HG03521 (cell line): ENCODE data around the gene ACOT4.
"Not testable (repeated sequence)": the region's sequence is repeated elsewhere in the genome, so short reads cannot be mapped to it uniquely, and the experiment has no call there.

ENCODE experiments used
- ATAC-seq: cut with Tn5 transposase; IDR thresholded peaks from one replicate; pipeline ENCODE4 v1.9.1; 2021; ENCODE audit warnings: mild to moderate bottlenecking, moderate library complexity; ENCODE audit not compliant: unreplicated experiment

ACOT4 gene, protein sequence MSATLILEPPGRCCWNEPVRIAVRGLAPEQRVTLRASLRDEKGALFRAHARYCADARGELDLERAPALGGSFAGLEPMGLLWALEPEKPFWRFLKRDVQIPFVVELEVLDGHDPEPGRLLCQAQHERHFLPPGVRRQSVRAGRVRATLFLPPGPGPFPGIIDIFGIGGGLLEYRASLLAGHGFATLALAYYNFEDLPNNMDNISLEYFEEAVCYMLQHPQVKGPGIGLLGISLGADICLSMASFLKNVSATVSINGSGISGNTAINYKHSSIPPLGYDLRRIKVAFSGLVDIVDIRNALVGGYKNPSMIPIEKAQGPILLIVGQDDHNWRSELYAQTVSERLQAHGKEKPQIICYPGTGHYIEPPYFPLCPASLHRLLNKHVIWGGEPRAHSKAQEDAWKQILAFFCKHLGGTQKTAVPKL

DNA sequence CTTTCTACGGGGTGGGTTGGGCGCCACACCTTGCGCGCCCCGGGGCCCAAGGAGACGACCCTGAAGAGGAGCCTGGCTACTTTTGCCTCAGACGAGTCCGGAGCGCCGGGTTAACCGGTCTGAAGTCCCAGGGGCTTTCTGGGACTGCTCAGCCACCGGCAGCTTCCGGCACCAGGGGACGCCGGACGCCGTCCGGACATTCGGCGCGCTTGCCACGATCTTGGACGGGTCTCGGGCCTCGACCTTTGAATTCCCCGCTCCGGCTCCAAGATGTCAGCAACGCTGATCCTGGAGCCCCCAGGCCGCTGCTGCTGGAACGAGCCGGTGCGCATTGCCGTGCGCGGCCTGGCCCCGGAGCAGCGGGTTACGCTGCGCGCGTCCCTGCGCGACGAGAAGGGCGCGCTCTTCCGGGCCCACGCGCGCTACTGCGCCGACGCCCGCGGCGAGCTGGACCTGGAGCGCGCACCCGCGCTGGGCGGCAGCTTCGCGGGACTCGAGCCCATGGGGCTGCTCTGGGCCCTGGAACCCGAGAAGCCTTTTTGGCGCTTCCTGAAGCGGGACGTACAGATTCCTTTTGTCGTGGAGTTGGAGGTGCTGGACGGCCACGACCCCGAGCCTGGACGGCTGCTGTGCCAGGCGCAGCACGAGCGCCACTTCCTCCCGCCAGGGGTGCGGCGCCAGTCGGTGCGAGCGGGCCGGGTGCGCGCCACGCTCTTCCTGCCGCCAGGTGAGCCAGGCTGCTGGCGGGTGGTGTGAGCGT, at the start of gene ACOT4:
TSS of gene ACOT4 (plus strand) at position 184 of the 760 bp plus-strand sequence. CDS start at position 271, 87 bp downstream.
- no peak for ATAC-seq

DNA sequence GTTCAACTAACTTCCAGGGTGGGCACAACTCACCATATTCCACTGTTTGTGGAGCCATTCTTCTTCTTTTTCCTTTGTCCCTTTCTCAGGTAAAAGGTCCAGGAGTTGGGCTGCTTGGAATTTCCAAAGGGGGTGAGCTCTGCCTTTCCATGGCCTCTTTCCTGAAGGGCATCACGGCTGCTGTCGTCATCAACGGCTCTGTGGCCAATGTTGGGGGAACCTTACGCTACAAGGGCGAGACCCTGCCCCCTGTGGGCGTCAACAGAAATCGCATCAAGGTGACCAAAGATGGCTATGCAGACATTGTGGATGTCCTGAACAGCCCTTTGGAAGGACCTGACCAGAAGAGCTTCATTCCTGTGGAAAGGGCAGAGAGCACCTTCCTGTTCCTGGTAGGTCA, 48.7 kb upstream of the ACOT4 start:
- not testable (repeated sequence) for ATAC-seq

DNA sequence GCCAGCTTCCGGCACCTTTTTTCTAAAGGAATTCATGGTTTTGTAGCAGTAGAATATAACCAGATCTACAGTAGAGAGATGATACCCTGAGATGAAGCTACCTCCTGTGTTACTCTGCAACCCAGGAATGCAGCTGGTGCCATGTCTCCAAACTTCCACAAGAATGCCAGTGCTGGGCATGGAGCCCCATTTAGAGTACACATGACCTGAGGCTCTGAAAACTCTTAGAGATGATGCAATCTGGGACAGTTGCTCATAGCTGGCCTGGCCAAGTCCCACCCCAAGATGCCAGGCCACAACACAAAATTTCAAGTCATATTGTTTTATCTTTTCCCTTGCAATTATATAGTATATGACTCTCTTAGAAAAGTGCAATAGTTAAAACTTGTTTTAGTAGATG, 46.3 kb upstream of the ACOT4 start:
- not testable (repeated sequence) for ATAC-seq

DNA sequence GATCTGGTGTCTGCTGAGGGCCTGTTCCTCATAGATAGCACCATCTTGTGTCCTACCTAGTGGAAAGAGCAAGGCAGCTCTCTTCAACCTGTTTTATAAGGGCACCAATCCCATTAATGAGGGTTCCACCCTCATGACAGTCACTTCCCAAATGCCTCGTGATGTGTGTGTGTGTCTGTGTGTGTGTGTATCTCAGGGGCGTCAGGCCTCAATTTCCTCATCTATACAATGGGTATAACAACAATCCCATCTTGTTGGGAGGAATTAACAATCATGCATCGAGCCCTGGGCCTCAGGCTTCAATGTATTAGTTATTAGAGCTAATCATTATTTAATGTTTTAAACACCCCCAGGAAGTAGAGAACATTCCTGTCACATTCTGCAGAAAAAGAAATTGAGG, 42.6 kb upstream of the ACOT4 start:
- not testable (repeated sequence) for ATAC-seq

DNA sequence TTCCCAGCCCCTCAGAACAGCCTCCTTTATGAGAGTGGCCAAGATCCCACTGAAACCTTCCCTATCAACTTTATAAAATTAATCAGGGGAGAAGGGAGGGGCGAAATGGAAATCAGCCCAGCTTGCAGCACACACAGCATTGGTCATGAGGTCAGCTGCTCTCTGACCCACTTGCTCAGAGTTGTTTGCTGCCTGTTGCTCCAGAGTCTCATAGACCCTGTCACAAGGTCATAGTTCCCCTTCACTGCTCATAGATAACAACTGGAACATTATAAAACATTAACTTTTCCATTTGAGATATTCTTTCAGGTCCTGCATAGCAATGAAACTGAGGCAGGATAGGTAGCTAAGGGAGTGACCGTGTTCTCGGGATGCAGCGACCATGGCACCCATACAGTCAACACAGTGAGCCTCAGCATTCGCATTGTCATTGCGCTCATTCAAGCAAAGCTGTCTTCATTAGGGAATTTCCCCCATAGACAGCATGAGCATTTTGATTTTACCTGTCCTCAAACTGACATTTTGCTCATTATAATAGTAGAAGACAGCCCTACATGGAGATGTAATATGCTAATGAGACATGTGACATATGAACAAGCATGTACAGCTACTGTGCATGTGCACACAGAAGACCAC, 41.7 kb upstream of the ACOT4 start:
- ATAC-seq = not testable (repeated sequence)

DNA sequence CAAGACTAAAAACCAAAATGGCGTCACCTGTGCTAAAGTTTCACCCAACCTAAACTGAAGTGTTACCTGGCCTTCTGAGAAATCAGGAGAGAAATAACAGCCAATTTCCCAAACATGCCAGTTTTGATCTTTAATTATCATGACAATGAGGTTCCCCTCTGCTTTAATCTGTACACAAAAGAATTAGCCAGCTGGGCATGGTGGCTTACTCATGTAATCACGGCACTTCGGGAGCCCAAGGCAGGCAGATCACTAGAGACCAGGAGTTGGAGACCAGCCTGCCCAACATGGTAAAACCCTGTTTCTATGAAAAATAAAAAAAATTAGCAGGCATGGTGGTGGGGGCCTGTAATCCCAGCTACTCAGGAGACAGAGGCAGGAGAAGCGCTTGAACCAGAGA, 37.8 kb upstream of the ACOT4 start:
- no peak for ATAC-seq

DNA sequence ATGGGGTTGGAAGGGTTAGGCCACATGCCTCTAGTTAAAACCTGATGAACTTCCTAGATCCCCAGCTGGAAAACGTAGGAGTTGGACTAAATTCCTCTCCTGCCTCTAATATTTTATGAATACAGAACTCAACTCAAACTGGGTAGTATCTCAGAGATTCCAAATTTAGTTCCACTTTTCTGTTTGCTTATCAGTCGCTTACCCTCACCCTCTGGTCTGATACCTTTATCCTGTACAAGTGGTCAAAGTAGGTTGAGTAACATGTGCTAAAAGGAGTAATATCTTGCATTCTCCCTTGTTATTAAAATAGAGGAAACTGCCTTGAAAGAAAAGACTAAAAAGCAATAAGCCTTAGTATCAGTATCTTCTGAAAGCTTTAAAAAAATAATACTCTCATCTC, 34.5 kb upstream of the ACOT4 start:
- ATAC-seq = not testable (repeated sequence)

DNA sequence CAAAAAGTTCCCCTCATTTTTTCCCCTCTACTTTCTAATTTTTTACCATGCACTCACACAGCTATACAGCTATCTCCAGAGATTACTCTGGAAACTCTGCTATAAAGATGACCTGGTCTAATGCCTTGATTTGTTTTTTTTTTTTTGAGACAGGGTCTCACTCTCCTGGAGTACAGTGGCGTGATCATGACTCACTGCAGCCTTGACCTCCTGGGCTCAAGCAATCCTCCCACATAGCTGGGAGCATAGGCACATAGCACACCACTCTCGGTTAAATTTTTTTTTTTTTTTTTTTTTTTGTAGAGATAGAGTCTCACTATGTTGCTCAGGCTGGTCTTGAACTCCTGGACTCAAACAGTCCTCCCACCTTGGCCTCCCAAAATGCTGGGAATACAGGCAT, 33.4 kb upstream of the ACOT4 start:
- ATAC-seq = not testable (repeated sequence)

DNA sequence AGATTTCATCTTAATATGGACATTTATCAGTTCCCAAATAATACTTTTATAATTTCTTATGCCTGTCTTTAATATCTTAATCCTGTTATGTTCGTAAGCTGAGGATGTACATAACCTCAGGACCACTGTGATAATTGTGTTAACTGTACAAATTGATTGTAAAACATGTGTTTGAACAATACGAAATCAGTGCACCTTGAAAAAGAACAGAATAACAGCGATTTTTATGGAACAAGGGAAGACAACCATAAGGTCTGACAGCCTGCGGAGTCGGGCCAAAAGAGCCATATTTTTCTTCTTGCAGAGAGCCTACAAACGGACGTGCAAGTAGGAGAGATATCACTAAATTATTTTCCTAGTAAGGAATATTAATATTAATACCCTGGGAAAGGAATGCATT, 29.4 kb upstream of the ACOT4 start:
- ATAC-seq = not testable (repeated sequence)

DNA sequence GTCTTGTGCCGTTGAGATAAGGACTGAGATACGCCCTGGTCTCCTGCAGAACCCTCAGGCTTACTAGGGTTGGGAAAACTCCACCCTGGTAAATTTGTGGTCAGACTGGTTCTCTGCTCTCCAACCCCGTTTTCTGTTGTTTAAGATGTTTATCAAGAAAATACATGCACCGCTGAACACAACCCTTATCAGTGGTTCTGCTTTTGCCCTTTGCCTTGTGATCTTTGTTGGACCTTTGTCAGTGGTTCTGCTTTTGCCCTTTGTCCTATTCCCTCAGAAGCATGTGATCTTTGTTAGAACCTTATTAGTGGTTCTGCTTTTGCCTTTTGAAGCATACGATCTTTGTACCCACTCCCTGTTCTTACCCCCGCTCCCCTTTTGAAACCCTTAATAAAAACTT, 29.0 kb upstream of the ACOT4 start:
- not testable (repeated sequence) for ATAC-seq

DNA sequence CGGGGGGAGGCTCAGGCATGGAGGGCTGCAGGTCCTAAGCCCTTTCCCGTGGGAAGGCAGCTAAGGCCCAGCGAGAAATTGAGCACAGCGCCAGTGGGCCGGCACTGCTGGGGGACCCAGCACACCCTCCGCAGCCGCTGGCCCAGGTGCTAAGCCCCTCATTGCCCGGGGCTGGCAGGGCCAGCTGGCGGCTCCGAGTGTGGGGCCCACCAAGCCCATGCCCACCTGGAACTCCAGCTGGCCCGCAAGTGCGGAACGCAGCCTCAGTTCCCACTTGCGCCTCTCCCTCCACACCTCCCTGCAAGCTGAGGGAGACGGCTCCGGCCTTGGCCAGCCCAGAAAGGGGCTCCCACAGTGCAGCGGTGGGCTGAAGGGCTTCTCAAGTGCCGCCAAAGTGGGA, 25.2 kb upstream of the ACOT4 start:
- not testable (repeated sequence) for ATAC-seq

DNA sequence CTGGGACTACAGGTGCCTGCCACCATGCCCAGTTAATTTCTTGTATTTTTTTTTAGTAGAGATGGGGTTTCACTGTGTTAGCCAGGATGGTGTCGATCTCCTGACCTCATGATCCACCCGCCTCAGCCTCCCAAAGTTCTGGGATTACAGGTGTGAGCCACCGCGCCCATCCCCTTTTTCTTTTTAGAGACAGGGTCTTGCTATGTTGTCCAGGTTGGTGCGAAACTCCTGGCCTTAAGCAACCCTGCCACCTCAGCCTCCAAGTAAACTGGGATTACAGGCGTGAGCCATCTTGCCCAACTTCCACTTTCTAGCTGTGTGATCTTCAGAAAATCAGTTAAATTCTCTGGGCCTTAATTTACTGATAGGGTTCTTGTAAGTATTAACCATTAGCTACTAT, 24.7 kb upstream of the ACOT4 start:
- ATAC-seq = not testable (repeated sequence)

DNA sequence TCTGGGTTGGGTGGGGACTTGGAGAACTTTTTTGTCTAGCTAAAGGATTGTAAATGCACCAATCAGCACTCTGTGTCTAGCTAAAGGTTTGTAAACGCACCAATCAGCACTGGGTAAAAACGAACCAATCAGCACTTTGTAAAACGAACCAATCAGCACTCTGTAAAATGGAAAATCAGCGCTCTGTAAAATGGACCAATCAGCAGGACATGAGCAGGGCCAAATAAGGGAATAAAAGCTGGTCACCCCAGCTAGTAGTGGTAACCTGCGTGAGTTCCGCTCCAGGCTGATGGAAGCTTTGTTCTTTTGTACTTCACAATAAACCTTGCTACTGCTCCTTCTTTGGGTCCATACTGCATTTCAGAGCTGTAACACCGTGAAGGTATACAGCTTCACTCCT, 24.3 kb upstream of the ACOT4 start:
- ATAC-seq = no peak

DNA sequence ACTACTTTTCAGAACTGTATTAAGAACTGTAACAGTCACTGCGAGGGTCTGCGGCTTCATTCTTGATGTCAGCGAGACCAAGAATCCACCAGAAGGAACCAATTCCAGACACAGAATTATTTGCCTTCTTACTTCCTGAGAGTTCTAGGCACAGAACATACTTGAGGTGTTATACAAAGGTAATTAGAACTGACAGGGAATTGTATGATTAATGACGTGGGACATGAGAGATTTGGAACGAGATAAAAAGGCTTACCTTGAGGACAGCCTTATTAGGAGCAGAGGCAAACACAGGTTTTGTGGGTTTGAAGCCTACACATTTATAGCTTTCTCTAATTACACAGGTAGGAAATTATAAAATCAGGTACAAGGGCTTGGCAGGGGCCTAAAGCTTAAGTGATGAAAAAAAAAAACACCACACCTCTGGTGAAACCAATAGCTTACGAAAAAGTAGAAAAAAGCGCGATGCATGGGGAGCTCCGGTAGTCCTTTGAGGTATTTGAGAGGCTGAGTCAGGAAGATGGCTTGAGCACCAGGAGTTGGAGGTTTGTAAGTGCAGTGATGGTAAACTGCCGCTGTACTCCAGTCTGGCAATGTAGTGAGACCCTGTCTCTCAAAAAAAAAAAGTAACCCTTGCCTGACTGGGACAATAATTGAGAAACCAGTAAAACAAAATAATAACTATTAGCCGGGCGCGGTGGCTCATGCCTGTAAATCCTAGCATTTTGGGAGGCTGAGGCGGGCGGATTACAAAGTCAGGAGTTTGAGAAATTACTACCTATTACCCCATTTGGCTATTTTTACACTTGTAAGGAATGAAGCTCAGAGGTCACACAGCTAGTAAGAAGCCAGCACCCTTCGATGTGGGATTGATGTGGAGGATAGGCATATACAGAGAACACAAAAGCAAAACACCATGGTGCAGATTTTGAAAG, 23.5 kb upstream of the ACOT4 start:
- ATAC-seq = no peak

DNA sequence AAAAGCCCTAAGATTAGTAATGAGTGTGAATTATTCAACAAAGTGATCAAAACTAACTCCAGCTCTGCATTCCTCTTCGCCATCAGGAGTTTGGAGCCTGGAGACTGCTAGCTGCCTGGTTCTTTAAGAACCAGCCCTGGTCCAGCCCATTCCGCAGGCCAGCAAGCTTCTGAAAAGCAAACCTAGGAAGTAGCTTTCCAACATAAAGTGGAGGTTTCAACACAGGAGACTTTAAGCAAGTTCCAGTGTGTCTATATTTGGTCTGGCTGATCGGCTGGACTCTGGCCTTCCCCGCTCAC, 22.8 kb upstream of the ACOT4 start:
- peak; percentile 4 for ATAC-seq

DNA sequence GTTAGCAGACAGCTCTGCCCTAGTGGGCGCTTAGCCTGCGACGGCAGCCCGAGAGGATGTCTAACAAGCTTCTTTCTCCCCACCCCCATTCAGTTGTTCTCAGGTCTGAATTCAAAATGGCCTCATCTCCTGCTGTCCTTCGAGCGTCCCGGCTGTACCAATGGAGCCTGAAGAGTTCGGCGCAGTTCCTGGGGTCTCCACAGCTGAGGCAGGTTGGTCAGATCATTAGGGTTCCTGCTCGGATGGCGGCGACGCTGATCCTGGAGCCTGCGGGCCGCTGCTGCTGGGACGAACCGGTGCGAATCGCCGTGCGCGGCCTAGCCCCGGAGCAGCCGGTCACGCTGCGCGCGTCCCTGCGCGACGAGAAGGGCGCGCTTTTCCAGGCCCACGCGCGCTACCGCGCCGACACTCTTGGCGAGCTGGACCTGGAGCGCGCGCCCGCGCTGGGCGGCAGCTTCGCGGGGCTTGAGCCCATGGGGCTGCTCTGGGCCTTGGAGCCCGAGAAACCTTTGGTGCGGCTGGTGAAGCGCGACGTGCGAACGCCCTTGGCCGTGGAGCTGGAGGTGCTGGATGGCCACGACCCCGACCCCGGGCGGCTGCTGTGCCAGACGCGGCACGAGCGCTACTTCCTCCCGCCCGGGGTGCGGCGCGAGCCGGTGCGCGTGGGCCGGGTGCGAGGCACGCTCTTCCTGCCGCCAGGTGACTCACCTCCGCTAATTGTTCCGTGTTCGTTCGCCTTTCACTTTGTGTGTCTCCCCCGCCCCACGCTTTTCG, 22.3 kb upstream of the ACOT4 start, which contains the start of gene ACOT2:
TSS of gene ACOT2 (plus strand) at position 29 of the 774 bp plus-strand sequence. CDS start at position 57, 28 bp downstream.
- peak; percentile 56 for ATAC-seq

DNA sequence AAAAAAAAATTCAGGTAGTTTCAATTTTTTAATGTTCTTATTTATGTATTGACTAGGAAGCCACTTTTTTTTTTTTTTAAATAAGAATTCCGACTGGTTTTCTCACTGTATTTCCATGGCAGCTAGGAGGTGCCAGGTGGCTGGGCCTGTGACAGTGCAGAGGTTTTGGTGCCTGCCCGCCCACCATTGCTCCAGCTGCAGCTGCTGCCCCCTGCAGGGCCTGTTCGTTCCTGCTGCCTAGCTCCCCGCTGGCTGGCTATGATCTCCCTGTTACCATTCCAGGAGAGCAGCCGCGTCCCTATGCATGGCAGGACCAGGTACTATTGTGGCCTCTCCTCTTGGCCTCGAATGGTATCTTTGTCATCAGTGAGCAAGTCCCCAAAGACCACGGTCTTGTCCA, 20.8 kb upstream of the ACOT4 start:
- peak; percentile 44 for ATAC-seq

DNA sequence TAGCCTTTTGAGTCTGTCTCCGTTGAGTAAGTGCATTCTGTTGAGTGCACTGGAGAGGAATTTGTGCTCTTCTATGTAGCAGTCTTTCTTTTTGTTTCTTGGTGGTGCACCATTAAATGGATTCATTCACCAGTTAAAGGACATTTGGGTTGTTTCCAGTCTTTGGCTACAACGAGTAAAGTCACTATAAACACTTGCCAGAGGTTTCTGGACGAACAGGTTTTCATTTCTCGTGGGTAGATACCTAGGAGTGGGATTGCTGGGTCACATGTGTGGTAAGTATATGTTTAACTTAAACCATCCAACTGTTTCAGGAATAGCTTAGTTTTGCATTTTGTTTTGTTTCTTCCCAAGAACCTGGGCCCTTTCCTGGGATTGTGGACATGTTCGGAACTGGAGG, 18.6 kb upstream of the ACOT4 start:
- not testable (repeated sequence) for ATAC-seq

DNA sequence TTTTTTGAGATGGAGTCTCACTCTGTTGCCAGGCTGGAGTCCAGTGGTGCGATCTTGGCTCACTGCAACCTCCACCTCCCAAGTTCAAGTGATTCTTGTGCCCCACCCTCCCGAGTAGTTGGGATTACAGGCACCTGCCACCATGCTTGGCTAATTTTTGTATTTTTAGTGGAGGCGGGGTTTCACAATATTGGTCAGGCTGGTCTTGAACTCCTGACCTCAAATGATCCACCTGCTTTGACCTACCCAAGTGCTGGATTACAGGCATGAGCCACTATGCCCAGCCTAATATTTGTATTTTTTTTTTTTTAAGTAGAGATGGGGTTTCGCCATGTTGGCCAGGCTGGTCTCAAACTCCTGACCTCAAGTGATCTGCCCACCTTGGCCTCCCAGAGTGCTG, 17.9 kb upstream of the ACOT4 start:
- ATAC-seq = not testable (repeated sequence)

DNA sequence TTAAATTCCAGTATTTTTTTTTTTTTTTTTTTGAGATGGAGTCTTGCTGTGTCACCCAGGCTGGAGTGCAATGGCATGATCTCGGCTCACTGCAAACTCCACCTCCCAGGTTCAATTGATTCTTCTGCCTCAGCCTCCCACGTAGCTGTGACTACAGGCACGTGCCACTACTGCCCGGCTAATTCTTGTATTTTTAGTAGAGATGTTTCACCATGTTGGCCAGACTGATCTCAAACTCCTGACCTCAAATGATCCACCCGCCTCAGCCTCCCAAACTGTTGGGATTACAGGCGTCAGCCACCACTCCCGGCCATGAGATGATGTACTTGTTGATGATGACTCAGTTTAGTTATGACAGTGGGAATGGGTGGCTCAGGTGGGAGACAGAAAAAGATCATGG, 17.4 kb upstream of the ACOT4 start:
- not testable (repeated sequence) for ATAC-seq
